GM13976 (cell line): ENCODE results near the gene AGRP.

ENCODE experiments used
- DNase-seq: peaks from one replicate; pipeline ENCODE4 v3.0.0; 2012; ENCODE audit warnings: low spot score
- CTCF ChIP-seq: IDR thresholded peaks from 2 replicates; pipeline ENCODE4 v1.5.1; 2012; ENCODE audit warnings: borderline replicate concordance, mild to moderate bottlenecking; ENCODE audit not compliant: insufficient read depth; ENCODE audit errors: extremely low read depth, missing control alignments, control extremely low read depth
- in situ Hi-C: fragments of 300-500 bp; cut with MboI; formaldehyde crosslinking; loops from one replicate; pipeline ENCODE4 v1.12.0; 2022; ENCODE audit warnings: low sequenced_read_pairs, mixed read lengths, inconsistent platforms; ENCODE audit not compliant: unreplicated experiment

The AGRP gene

GRCh38 chr16:67446968-67447507 is 36.3 kb downstream of the AGRP start:
- no peak for DNase-seq
- in situ Hi-C loops: no loop called here
- TF ChIP-seq CTCF: no peak

GRCh38 chr16:67445913-67446907 is 37.1 kb downstream of the AGRP start:
- DNase-seq: no peak
- in situ Hi-C loops: no loop called here
- TF ChIP-seq CTCF: no peak

- TF ChIP-seq CTCF: no peak
- no peak for DNase-seq
- in situ Hi-C loops: no loop called here
These were observed 37.9 kb downstream of the AGRP start for GRCh38 chr16:67445441-67445912.

DNA sequence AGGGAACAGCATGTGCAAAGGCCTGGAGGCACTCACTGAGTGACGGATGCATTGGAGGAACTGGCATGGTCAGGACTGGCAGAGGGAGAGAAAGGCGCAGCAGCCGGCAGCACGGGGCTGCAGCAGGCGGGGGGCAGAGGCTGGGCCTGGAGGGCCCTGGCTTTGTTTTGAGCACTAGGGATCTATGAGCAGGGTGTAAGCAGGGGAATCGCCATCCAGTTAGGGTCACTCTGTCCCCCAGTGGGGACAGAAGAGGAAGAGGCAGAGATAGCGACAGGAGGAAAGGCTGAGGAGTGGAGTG is 38.3 kb downstream of the AGRP start:
- DNase-seq: no peak
- TF ChIP-seq CTCF: no peak
- in situ Hi-C loops: no loop called here

DNA sequence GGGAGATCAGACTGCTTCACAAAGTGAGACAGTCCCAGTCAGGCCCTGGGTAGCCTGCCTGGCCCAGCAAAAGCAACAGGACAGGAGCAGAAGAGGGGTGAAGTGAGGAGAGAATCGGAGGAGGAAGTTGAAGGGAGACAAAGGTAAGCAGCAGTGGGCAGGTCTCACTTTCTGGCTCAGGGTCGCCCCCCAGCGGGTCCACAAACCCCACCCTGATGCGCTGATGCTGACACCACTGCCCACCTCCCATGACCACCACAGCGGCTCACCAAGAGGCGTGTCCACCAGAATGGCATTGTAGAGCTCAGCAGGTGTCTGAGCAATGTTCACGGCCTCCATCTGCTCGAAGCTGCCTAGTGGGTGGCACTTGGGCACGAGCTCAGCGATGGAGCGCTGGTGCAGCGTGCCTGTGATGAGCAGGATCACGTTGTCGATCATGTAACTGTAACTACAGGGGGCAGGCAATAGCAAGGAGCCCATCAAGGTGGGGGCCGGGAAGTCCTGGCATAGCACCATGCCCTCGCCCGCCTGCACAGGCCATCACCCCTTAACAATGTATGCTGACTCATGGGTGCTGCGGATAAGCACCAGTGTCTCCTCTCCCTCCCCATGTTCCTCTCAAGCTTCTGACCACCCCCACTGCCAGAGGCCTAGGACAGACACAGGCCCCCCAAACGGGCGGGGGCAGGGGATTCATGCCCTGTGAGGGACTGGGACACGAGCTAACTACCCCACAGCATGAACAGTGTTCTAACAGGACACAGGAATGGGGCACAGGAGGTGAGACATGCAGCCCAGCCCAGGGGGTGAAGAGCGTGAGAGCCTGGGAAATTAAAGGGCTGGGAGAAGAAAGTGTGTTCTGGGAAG is 38.9 kb downstream of the AGRP start:
- no peak for TF ChIP-seq CTCF
- in situ Hi-C loops: no loop called here
- DNase-seq: no peak

DNA sequence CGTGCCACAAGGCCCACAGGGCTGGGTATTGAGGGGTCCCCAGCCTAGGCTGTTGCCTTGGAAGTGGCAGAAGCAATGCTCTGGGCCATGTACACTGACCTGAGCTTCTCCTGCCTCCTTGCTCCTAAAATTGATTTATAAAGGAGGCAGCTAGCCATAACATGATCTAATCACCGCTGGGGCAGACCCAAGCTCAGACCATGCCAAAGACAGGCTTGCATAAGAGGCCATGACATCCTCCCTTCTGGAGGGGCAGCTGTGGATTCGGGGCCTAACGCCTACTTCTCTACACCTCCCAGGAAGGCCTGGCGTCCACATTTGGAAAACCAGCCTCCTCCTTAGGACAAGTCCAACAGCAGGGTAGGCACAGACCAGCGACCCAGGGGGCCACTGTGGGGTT is 40.1 kb downstream of the AGRP start:
- TF ChIP-seq CTCF: no peak
- in situ Hi-C loops: no loop called here
- no peak for DNase-seq
